AG04449 (cell line): ENCODE measurements around the gene PRPF31.
A peak's percentile ranks its signal among the peaks of the same experiment; 100 is the strongest.

Source experiments
- CTCF ChIA-PET: fragments of 350-600 bp; formaldehyde crosslinking; extraction: SDS; loops from one replicate; lab custom pipeline; 2021; ENCODE audit warnings: antibody characterized with exemption; lab: Yijun Ruan, JAX
- POLR2A ChIA-PET: fragments of 400-600, 350-600 bp; formaldehyde crosslinking; extraction: SDS; loops from one replicate; lab custom pipeline; 2020; ENCODE audit warnings: antibody characterized with exemption, inconsistent platforms; lab: Yijun Ruan, JAX
- DNase-seq: peaks from one replicate; pipeline ENCODE4 v3.0.0-alpha.2; 2010; ENCODE audit warnings: low read depth, low spot score
- H3K4me3 ChIP-seq: 2 replicates; pipeline ENCODE4 v1.5.1; 2011; ENCODE audit warnings: low read depth, mild to moderate bottlenecking, control low read depth, low read length
- CTCF ChIP-seq: IDR thresholded peaks from one replicate; pipeline ENCODE4 v1.5.1; 2011; ENCODE audit warnings: mild to moderate bottlenecking, moderate library complexity, low read length, control low read depth, inconsistent platforms; ENCODE audit not compliant: insufficient read depth; ENCODE audit errors: missing control alignments

PRPF31 gene

GRCh38 chr19:54108496-54108895 is 7.1 kb upstream of the PRPF31 start:
- POLR2A ChIA-PET = no interaction called here
- CTCF ChIA-PET = no interaction called here
- TF ChIP-seq CTCF = no peak
- DNase-seq = no peak
- H3K4me3 ChIP-seq = no peak overlapping the region

GRCh38 chr19:54109651-54110050 is 5.9 kb upstream of the PRPF31 start:
- no peak overlapping the region for H3K4me3 ChIP-seq
- CTCF ChIA-PET = no interaction called here
- TF ChIP-seq CTCF = no peak
- no peak for DNase-seq
- POLR2A ChIA-PET = no interaction called here

- POLR2A ChIA-PET = interaction anchor here (0.6 to 2.5 kb wide), 6 partner anchors 8 to 248 kb away, joined by 3 to 21 read pairs (median 3); partner anchors contain the start of genes CNOT3 and MBOAT7
- TF ChIP-seq CTCF = no peak
- DNase-seq = no peak
- H3K4me3 ChIP-seq = peak overlapping the region; percentile 83
- CTCF ChIA-PET = interaction anchor here (0.9 kb wide), 1 partner anchor 322 kb away, joined by 3 read pairs; no protein-coding TSS in a partner anchor
Observed at GRCh38 chr19:54114340-54115108, 1.0 kb upstream of the PRPF31 start.

GRCh38 chr19:54121259-54121658 is 5.7 kb downstream of the PRPF31 start:
- H3K4me3 ChIP-seq = no peak overlapping the region
- no peak for TF ChIP-seq CTCF
- CTCF ChIA-PET = no interaction called here
- DNase-seq = no peak
- POLR2A ChIA-PET = no interaction called here

- CTCF ChIA-PET = no interaction called here
Observed at GRCh38 chr19:54123682-54124081, 8.1 kb downstream of the PRPF31 start.

More at GRCh38 chr19:54123682-54124081, 8.1 kb downstream of the PRPF31 start:
- H3K4me3 ChIP-seq = no peak overlapping the region
- POLR2A ChIA-PET = interaction anchor here (1.5 kb wide), 1 partner anchor 13 kb away, joined by 9 read pairs; the partner anchor contains the start of gene CNOT3
- no peak for DNase-seq
- TF ChIP-seq CTCF = no peak
